DMS153 treated with DMSO at 0.1 percent for 48 hours (cell line): Measurements from ENCODE around the gene CNP.

Experiments used
- DNase-seq: peaks from one replicate; lab custom pipeline; 2025; ENCODE audit not compliant: unreplicated experiment; lab: John Stamatoyannopoulos, UW

CNP gene

DNA sequence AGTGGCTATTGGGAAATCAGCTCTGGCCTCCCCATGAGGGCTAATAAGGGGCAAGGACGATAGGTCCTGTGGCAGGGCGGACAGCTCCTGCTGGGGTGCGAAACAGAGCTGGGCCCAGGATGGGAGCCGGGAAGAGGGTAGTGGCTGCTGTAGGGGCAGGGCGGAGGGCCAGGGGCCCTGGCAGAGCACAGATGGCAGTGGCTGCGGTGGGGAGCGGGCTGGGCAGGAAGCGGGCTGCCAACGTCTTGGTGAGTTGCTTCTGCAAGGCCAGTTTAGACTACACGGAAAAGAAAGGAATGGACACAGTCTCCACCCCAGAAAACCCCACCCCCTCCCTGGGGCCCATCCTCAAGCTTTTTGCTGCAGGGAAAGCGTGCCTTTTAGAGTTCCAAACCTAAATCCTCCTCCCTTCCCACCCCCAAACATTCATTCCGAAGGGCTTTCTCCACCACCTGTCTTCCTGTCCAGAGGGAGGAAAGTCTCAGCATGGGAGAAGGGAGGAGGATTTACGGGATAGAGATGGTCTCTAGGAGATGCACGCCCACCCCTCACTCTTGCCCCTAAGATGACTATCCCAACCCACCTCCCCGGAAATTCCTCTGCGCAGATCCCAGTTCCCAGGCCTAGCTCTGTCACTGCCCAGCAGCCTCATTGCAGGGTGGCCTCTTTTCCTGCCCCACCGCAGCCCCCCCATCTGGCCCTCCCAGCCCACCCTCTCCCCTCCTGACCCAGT, 60.4 kb downstream of the CNP start:
- DNase-seq = no peak
